Measurements from ENCODE around the gene C1D. TPM values are rescaled to one million over a fixed set of nuclear protein-coding genes. Genes with fewer than 3 reads are reported as not detected.
"Not testable (repeated sequence)": the region's sequence is repeated elsewhere in the genome, so short reads cannot be mapped to it uniquely, and the experiment has no call there.

C1D gene
- total RNA-seq, 1 donor from 2014 or later: 24.1 TPM

DNA sequence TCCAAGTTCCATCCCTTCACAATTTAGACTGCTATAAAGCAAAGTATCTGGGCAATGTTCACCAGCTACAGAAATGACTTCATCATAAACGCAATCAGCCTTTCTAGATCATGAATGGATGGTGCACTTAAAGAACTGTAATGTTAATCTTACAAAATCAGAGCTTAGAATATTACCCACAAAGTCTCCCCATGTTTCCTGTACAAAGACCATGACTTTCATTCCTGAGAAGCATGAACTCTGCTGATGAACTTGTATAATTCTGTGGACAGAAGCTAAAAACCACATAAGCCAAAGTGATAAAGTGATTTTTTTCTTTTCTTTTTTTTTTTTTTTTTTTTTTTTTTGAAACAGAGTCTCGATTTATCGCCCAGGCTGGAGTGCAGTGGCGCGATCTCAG is 53.3 kb downstream of the C1D start:
- intact Hi-C loops (cut with micrococcal nuclease): no loop called here

DNA sequence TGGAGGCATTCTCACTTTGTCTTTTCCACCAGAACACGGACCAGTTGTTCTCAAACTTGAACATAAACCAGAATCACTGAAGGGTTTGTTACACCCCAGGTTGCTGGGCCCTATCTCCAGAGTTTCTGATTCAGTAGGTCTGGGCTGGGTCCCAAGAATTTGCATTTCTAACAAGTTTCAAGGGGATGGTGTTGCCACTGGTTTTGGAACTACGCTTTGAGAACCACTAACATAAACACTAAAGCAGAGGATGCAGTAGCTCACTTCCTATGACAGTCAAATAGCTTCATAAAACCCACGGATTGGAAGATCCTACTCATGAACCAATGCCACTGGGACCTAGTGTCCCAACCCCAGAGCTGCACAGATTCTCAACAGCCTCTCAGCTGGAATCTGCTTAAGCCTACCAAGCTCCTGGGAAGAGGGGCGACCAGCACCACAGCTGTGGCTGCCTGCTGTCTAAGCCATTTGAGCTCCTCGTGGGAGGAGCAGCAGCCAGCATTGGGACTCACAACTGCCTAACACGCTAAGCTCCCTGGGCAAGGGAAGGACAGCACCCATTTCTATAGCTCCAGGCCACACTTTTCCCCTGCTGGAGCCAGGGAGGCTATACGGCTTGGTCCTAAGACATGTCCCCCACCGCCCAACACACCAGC is 62.5 kb downstream of the C1D start:
- intact Hi-C loops (cut with micrococcal nuclease): no loop called here

DNA sequence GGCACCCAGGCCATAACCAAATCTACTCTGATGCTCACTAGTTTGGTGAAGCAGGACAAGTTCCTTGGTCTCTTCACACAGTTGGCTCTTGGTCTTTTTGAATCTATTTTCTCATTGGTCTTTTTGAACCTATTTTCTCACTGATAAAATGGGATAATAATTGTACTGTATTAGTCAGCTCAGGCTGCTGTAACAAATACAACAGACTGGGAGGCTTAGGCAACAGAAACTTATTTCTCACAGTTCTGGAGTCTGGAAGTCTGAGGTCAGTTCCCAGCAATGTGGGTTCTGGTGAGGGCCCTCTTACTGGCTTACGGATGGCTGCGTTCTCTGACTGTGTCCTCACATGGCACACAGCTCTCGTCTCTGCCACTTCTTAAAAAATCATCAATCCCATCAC is 63.5 kb downstream of the C1D start:
- intact Hi-C loops (cut with micrococcal nuclease): no loop called here

DNA sequence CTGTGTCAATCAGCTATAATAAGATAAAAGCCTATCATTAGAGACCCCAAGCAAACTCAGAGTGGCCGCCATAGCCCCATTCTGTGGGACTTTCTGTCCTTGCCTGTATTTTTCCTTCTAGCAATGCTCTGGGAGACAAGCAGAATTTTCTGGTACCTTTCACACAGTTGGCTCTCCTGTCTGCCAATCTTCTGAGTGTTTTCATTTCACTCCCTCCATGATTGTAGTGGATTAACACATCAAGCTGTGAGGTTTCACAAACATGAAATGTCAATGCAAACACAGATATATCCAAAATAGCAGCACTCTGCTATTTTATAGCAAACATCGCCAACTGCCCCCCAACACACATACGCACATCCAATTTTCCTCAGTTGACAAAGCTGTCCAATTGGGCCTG is 64.9 kb downstream of the C1D start:
- intact Hi-C loops (cut with micrococcal nuclease): no loop called here

DNA sequence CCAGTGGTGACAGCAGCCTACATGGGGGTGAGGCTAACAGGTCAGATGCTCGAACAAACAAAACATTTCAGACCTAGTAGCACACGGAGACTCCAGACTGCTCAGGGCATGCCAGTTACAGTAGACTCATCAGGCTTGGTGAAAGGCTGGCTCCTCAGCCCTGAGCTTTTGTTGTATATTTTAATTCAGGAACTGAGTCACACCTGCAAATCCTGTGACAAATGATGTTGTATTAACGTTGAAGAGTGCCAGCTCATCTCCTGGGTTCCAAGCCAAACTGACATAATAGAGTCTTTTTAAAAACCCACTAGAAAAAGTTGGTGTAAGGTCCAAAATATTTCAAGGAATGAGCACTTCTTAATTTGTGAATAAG is 65.3 kb downstream of the C1D start:
- intact Hi-C loops (cut with micrococcal nuclease): no loop called here

DNA sequence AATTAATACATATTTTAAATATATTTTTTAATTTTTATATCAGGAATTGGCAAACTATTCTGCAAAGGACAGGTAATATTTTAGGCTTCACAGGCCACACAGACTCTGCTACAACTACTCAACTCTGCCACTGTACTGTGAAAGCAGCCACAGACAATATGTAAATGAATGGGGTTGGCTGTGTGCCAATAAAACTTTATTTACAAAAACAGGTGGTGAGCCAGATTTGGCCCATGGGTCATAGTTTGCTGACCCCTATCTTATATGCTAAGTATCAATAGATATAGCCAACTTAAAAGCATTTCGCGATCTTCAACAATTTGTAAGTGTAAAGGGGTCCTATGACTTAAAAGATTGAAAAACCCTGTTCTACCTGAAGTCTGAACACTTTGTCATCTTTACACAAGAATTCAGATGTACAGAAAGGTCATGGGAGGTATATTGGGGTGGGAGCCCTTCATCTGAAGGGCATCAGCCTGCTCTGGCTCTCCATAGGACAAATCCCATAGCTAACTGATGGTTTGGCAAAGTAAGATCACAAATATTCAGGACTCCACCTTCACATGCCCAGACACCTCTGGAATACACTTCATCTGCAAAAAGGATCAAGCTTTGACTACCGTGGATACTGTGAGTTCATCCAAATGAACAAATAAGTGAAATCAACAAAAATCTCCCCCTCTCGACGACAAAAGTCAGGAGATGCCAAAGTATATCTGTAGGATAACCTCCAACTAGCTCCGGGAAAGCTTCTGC is 65.9 kb downstream of the C1D start:
- intact Hi-C loops (cut with micrococcal nuclease): no loop called here

DNA sequence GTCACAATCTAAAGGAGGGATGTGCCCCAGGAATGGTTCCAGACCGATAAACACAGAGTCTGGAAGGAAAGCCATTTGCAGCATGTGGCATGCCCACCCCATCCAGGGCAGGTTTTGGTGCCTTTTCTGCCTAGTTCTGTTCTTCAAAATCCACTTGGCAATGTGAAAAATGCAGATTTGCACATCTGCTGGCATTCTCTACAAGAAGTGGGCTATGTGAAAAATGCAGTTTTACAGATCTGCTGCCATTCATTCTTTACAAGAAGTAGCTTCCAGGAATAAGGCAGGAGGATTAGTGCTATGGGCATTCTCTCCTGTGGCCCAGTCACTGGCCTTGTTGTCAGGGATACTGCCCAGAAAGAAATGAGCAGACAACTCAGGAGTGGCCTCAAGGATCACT is 68.1 kb downstream of the C1D start:
- intact Hi-C loops (cut with micrococcal nuclease): no loop called here

DNA sequence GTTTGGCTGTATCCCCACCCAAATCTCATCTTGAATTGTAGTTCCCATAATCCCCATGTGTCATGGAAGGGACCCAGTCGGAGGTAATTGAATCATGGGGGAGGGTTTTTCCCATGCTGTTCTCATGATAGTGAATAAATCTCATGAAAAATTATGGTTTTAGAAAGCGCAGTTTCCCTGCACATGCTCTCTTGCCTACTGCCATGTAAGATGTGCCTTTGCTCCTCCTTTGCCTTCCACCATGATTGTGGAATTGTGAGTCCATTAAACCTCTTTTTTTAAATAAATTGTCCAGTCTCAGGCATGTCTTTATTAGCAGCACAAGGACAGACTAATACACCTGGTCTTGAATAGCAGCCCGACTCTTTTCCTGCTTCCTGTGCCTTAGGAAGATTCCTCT is 68.7 kb downstream of the C1D start:
- intact Hi-C loops (cut with micrococcal nuclease): not testable (repeated sequence)

DNA sequence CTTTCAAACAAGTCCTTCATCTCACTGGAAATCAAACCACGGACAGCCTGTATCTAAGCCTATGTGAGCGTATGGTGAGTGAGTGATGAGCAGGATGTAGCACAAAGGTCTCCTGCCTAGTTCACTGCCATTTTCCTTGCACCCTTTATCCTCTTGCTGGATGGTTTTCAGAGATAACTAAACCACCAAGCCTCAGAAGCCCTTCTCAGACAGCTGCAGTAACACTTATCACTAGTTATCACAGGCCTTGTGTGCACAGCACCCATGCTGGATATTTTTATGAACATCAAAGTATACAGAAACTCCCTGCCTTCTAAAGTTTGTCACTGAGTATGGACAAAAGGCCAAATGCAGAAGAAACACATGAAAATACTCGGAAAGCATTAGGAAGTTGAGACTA is 69.5 kb downstream of the C1D start:
- intact Hi-C loops (cut with micrococcal nuclease): no loop called here

DNA sequence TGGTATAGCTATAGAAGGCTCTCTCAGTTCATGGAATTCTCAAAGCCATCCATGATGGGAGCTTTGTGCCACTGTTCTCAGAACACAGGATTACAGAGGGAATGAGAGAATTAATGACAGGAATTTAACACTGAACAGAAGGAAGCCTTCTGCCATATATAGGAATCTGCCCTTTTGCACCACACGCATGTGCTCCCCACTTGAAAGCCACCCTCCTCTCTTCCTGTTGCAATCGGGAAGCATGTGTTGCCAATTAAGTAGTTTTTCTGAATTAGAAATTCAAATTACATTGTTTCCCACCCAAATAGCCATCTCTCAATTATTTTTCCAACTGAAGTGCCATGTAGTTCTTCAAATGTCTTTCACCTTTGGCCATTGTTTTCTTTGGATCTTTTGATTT is 71.3 kb downstream of the C1D start:
- intact Hi-C loops (cut with micrococcal nuclease): no loop called here

Other genes starting within 250 kb of the C1D start
- gene PNO1, start 94.9 kb upstream of the C1D start, total RNA-seq: 16.1 and 18.4 TPM in 2 replicates
- gene PPP3R1, start 189.5 kb upstream of the C1D start, total RNA-seq: 74.9 and 78.2 TPM in 2 replicates